Measurements from ENCODE around the gene SLMAP.

GRCh38 chr3:57809609-57809968, 53.5 kb downstream of the SLMAP start:
- TF ChIP-seq TAF1 (IDR thresholded peaks at IDR 0.05; ENCODE audit: low read depth) (no peak), NFIC (IDR thresholded peaks at IDR 0.05) (no peak), ZBTB7A (IDR thresholded peaks at IDR 0.05; ENCODE audit: low read depth) (no peak)
